ENCODE measurements around the gene MEI1.

- TF ChIP-seq CTCF (conservative IDR thresholded peaks at IDR 0.05; ENCODE audit: low read depth, low read length) = no peak
- no peak for TF ChIP-seq EZH2 (IDR thresholded peaks at IDR 0.05; ENCODE audit: borderline replicate concordance, low read depth, low read length, poor library complexity, severe bottlenecking)
Observed at GRCh38 chr22:41846268-41846987, 147.1 kb downstream of the MEI1 start.

Measured in A673 (cell line).